HG02588 (cell line): ENCODE results near the gene UNC93A.
"Not testable (repeated sequence)": the region's sequence is repeated elsewhere in the genome, so short reads cannot be mapped to it uniquely, and the experiment has no call there.

Experiments
- ATAC-seq: cut with Tn5 transposase; IDR thresholded peaks from one replicate; pipeline ENCODE4 v1.9.1; 2021; ENCODE audit warnings: mild to moderate bottlenecking, moderate library complexity; ENCODE audit not compliant: unreplicated experiment

Gene UNC93A

GRCh38 chr6:167270499-167271311, 20.4 kb upstream of the UNC93A start:
- no peak for ATAC-seq

GRCh38 chr6:167272151-167272550, 19.0 kb upstream of the UNC93A start:
- no peak for ATAC-seq

DNA sequence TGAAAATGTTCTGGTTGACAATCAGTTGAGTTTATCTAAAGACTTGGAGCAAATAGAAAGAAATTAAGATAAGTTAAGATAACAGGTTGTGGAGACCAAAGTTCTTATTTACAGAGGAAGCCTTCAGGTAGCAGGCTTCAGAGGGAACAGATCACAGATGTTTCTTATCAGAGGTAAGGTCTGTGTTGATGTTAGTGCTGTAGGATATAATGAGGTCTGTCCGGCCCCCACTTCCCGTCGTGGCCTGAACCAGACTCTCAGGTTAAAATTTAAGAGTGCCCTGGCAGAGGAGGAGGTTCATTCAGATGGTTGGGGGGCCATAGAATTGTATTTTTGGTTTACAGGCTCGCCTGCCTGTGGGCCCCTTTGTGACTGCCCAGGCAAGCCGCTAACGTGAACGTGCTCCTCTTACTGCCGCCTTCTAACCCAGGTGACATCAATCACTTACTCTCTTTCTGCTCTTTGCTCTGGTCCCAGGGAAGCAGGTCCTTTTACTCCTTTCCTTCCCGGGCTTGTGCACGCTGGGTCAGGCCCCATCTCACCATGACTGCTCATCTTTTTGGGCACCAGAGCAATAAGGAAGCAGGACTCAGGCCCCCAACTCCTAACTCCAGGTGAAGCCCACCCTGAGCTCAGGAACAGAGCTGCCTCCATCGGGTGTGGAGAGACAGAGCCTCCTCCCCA, 18.3 kb upstream of the UNC93A start:
- ATAC-seq: no peak

DNA sequence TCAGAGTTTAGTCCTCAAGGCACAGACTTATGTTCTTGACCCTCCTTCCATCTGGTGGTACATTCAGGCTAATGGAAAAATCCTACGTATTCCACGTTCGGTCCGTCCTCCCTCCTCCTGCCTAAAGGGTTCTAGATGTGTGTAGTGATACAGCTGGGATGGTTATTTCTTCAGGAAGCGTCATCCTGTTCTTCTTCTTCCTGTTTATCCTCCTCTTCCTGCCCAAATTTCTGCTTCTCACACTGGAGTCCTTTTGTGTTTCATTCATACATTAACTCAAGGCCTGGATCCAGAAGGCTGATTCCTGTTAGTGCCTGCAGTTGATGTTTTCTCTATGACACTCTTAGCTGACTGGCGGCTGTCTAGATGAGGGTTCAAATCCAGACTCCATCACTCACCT, 16.8 kb upstream of the UNC93A start:
- ATAC-seq: no peak

DNA sequence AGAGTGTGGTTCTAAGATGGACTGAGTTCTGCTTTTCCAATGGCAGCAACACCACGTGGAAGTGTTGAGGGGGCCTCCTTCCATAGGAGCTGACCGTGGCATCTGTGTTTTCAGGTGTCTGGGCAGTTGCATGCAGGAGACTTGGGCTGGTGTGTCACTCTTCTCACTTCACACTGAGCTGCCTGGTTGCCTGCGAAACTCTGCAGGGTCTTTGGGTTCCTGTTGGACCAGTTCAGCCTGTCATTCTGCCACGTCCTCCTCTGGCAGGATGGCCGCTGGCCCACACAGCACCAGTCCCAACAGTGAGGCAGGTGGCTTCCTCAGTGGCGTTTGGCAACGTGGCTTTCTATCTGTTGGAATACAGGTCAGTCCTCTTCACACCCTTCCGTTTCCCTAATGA, 16.1 kb upstream of the UNC93A start:
- ATAC-seq: no peak

DNA sequence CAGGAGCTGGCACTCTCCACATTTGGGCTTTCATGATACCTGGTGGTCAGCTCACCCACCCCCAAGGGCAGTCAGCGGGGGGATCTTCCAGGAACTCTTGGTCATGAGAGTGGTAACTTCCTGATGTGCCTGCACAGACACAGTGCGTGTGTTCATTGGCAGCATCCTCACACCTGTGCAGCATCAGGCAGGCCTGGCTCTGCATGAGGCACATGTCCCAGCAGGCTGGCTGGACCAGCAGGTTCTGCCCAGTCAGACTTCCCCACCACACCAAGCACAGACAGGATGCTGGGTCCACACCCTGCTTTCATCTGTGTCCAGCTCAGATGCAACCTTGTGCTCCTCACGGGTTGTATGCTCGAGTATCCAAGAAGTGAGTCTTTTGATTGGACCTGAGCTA, 15.7 kb upstream of the UNC93A start:
- ATAC-seq: no peak

- ATAC-seq: no peak
Measured at GRCh38 chr6:167276772-167277533, 14.2 kb upstream of the UNC93A start.

GRCh38 chr6:167278173-167278940, 12.8 kb upstream of the UNC93A start:
- not testable (repeated sequence) for ATAC-seq

DNA sequence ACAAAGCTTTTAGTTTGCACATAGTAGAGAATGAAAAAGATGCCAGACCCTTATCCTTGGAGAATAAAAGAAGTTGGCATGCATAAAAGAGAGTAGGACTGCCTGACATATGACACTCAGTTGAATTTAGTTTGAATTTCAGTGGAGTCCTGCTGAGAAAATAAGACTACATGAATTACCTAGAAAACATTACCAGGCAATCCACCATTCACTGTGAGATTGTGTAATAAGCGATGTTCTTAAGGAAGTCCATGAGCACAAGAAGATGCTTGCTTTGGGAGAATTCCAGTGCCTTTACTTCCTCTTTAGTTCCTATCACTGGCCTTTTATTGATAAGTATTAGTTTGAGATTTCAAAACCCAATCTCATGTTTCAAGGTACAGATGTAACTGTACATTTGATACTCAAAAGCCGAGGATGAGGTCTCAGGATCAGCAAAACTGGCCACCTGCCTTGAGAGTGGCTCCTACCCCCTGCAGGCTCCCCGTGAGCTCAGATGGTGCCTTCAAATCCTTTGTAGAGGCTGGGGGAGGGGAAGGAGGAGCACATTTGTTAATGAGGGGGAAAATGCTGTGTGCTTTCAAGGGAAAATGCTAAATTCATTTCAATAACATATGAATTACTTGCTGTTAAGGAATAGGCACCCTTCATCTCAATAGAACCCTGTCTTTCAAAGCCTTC, 11.2 kb upstream of the UNC93A start:
- no peak for ATAC-seq

DNA sequence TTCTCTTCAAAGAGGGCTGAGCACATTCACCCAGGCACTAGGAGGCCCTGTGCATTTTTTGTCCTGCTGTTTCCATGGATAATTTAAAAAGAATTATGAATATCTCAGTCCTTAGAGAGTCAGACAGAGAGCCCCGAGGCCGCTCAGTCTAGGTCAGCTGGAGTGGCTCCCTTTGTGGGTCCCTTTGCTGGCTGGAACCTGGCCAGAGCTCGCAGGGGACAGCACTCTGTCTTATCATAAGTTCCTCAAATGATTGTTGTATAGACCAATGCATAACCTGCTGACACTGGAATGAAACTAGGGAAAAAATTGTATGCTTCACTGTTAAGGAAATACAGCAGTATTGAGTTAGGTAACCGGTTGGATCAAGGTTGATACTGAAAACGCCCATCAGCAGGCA, 10.6 kb upstream of the UNC93A start:
- ATAC-seq: not testable (repeated sequence)

DNA sequence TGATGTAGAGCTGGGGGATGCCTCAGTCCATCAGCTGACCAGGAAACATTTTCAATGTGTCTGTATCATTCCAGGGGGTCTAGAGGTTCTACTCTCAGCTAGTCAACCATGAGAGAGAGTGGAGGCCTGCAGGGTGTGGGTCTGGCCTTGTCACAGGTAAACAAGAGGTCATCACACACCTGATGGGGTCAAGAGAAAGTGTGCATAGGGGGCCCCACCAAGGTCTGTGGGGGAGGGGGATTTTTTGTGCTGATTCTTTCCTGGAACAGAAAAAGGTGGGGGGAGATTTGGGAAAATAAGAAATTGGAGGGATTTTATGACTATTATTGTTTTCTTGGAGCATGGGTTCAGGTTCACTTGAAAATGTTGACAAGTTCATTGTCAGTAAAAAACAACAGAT, 8.9 kb upstream of the UNC93A start:
- ATAC-seq: no peak

- not testable (repeated sequence) for ATAC-seq
Measured at GRCh38 chr6:167284565-167284964, 6.5 kb upstream of the UNC93A start.

- ATAC-seq: no peak
Measured at GRCh38 chr6:167285077-167285770, 5.9 kb upstream of the UNC93A start.

- no peak for ATAC-seq
Measured at GRCh38 chr6:167287513-167288048, 3.5 kb upstream of the UNC93A start.

- peak; percentile 69 for ATAC-seq
Measured at GRCh38 chr6:167288591-167289225, 2.4 kb upstream of the UNC93A start.

DNA sequence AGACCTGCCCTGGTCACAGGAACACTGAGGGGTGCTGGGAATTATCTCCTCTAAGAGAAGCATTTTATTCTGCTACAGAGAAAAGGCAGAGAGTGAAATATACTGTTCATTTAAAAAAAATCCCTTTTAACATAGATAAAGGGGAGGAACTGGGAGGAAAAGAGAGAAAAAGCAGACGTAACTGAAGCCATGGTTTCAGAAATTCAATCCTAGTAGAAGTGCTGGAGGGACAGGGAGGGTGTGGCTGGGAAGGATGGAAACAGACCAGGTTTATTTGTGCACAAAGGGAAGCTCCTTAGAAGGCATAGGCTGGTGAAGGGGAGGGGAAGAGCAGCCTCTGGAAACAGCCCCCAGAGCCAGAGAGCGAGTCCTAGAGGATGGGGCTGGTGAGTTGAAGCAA, 1.8 kb upstream of the UNC93A start:
- not testable (repeated sequence) for ATAC-seq

DNA sequence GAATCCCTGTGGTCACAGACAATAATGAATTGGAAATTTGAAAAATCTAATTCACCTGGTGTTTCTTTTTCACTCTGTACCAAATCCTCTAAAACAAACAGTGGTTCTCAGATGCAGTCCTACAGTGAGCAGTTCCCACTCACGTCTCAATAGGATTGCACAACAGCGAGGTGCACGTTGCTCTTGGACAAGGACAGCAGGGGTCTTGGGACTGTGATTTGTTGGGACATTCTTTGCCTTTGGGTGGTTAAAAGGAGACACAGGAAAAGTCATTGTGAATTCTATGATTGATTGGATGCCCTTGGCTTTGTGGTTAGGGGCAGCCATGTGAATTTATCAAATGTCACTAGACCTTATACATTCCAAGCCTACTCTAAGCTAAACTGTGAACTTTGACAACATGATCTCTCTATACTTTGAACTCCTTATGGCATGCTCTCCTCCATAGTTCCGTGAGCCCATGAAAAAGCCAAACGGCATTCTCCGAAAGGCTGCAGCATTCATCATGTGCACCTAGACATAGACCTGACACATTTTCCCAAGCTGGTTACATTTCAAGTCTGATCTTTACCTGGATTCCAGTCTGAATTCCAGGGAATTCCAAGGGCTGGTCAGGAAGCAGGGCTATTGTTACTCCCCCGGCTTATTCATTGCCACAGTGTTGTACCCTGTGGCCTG, 647 bp downstream of the UNC93A start:
- no peak for ATAC-seq

GRCh38 chr6:167292301-167293087, 1.4 kb downstream of the UNC93A start:
- ATAC-seq: no peak
